Measurements from ENCODE around the gene RNF169.

The RNF169 gene

DNA sequence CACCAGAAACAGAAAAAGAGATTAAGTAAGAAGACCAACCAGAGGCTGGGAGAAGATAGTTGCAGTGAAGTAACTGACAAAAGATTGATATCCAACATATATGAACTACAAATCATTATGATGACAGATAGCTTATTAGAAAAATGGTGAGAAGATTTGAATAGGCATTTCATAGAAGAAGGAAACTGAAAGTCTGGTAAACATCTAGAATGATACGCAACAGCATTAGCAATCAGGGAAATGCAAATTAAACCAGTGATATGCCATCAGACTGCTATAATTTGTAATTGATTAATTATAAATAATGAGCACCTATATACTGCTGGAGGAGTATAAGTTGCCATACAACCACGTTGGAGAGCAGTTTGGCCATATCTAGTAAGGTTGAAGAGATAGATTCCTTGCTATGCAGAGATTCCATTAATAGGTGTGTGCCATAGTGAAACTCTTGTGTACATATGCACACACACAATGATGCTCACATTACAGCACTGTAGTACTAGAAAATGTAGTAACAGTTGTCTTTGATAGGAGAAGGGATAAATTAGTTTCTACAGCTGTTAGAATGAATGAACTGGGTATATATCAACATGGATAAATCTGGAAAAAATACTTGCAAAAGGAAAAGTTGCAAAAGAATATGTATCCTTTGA lies 20.5 kb downstream of the RNF169 start:
- no peak for DNase-seq (ENCODE audit: low read depth)
- H3K4me3 ChIP-seq (ENCODE audit: low read depth, low read length): no peak overlapping the region
- TF ChIP-seq CTCF (IDR thresholded peaks at IDR 0.05; ENCODE audit: control insufficient read depth, extremely low read depth, insufficient read depth): no peak

GRCh38 chr11:74770456-74770855 lies 21.8 kb downstream of the RNF169 start:
- no peak for TF ChIP-seq CTCF (IDR thresholded peaks at IDR 0.05; ENCODE audit: control insufficient read depth, extremely low read depth, insufficient read depth)
- no peak overlapping the region for H3K4me3 ChIP-seq (ENCODE audit: low read depth, low read length)
- DNase-seq (ENCODE audit: low read depth): no peak

DNA sequence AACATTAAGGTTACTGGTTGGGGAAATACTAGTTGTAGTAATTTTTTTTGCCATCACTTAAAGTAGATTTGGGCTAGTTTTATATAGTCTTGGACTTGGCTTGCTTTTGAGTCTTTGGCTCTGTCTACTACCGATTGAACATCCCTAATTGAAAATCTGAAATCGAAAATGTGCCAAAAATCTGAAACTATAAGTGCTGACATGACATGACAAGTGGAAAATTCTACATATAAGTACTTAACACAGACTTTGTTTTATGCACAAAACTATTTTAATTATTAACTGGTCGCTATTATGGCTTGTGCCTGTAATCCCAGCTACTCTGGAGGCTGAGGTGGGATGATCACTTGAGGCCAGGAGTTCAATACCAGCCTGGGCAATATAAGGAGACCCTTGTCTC lies 22.5 kb downstream of the RNF169 start:
- TF ChIP-seq CTCF (IDR thresholded peaks at IDR 0.05; ENCODE audit: control insufficient read depth, extremely low read depth, insufficient read depth): no peak
- DNase-seq (ENCODE audit: low read depth): no peak
- H3K4me3 ChIP-seq (ENCODE audit: low read depth, low read length): no peak overlapping the region

- H3K4me3 ChIP-seq (ENCODE audit: low read depth, low read length): no peak overlapping the region
- TF ChIP-seq CTCF (IDR thresholded peaks at IDR 0.05; ENCODE audit: control insufficient read depth, extremely low read depth, insufficient read depth): no peak
- no peak for DNase-seq (ENCODE audit: low read depth)
Observed at GRCh38 chr11:74773476-74773875, 24.8 kb downstream of the RNF169 start.

GRCh38 chr11:74775762-74776161 lies 27.1 kb downstream of the RNF169 start:
- DNase-seq (ENCODE audit: low read depth): no peak
- no peak overlapping the region for H3K4me3 ChIP-seq (ENCODE audit: low read depth, low read length)
- no peak for TF ChIP-seq CTCF (IDR thresholded peaks at IDR 0.05; ENCODE audit: control insufficient read depth, extremely low read depth, insufficient read depth)

- no peak for TF ChIP-seq CTCF (IDR thresholded peaks at IDR 0.05; ENCODE audit: control insufficient read depth, extremely low read depth, insufficient read depth)
- H3K4me3 ChIP-seq (ENCODE audit: low read depth, low read length): no peak overlapping the region
- no peak for DNase-seq (ENCODE audit: low read depth)
Observed at GRCh38 chr11:74776546-74776945, 27.9 kb downstream of the RNF169 start.

- no peak for DNase-seq (ENCODE audit: low read depth)
- H3K4me3 ChIP-seq (ENCODE audit: low read depth, low read length): no peak overlapping the region
- TF ChIP-seq CTCF (IDR thresholded peaks at IDR 0.05; ENCODE audit: control insufficient read depth, extremely low read depth, insufficient read depth): no peak
Observed at GRCh38 chr11:74777038-74777437, 28.4 kb downstream of the RNF169 start.

Data from LNCaP clone FGC (cell line).